Measurements from ENCODE around the gene CEP63.

CEP63 gene

DNA sequence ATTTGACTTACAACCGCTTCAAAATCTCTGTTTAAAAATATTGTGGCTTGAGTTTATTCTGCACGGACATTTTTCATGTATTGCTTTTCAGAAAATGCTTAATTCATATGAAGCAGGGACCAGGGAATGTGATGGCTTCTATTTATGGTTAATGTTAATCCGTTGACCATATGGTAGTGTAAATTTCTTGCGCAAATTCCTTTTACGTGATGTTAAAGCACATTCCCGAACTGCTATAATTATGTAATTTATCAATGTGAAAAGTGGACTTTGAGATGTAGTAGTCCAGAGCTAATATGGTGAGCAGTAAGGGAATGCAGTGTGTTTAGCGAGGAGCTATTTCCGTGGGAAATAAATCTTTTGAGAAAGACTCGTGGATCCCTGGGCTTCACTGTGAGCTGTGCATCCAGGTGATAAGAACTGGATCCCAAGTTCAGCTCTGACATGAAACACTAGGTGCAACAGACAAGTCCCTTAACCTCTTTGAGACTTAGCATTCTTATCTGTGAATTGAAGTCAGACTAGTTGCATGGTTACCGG is 27.4 kb upstream of the CEP63 start:
- no peak overlapping the region for H3K4me3 ChIP-seq
- H3K27ac ChIP-seq: no peak overlapping the region
- DNase-seq (ENCODE audit: low spot score): no peak
- TF ChIP-seq, protein P1, sequence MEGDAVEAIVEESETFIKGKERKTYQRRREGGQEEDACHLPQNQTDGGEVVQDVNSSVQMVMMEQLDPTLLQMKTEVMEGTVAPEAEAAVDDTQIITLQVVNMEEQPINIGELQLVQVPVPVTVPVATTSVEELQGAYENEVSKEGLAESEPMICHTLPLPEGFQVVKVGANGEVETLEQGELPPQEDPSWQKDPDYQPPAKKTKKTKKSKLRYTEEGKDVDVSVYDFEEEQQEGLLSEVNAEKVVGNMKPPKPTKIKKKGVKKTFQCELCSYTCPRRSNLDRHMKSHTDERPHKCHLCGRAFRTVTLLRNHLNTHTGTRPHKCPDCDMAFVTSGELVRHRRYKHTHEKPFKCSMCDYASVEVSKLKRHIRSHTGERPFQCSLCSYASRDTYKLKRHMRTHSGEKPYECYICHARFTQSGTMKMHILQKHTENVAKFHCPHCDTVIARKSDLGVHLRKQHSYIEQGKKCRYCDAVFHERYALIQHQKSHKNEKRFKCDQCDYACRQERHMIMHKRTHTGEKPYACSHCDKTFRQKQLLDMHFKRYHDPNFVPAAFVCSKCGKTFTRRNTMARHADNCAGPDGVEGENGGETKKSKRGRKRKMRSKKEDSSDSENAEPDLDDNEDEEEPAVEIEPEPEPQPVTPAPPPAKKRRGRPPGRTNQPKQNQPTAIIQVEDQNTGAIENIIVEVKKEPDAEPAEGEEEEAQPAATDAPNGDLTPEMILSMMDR (IDR thresholded peaks at IDR 0.05): no peak

DNA sequence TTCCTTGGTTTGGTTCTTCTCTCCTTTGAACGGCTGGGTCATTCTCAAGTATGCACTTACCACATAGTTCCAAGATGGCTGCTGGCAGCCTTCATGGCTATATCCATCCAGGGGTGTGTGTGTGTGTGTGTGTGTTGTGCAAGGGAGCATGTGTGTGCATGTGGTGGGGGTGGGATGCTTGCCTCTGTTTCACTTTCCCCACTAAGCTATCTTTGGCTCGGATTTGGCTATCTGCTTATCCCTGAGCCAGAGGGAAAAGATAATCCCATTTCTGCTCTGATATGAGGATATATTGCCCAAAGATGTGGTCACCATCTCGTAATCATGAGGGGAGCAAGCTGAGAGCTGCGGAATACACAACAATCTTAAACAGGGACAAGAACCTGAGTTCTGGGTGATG is 26.3 kb upstream of the CEP63 start:
- no peak overlapping the region for H3K4me3 ChIP-seq
- H3K27ac ChIP-seq: peak overlapping the region in 1 of 2 donors; percentile 49
- no peak for DNase-seq (ENCODE audit: low spot score)
- TF ChIP-seq, protein P1 (IDR thresholded peaks at IDR 0.05): no peak

- TF ChIP-seq, protein P1 (IDR thresholded peaks at IDR 0.05): no peak
- Histone ChIP-seq H3K27ac (peak overlapping the region in 1 of 2 donors; percentile 58), H3K4me3 (no peak overlapping the region)
- no peak for DNase-seq (ENCODE audit: low spot score)
Measured at GRCh38 chr3:134460965-134461364, 24.9 kb upstream of the CEP63 start.

- TF ChIP-seq, protein P1 (IDR thresholded peaks at IDR 0.05): no peak
- DNase-seq (ENCODE audit: low spot score): no peak
- H3K4me3 ChIP-seq: no peak overlapping the region
- H3K27ac ChIP-seq: peak overlapping the region; percentile 71 to 82
Measured at GRCh38 chr3:134462331-134462941, 23.4 kb upstream of the CEP63 start.

GRCh38 chr3:134463676-134464063 is 22.2 kb upstream of the CEP63 start:
- H3K27ac ChIP-seq: peak overlapping the region; percentile 21 to 90
- no peak overlapping the region for H3K4me3 ChIP-seq
- no peak for DNase-seq (ENCODE audit: low spot score)
- TF ChIP-seq, protein P1 (IDR thresholded peaks at IDR 0.05): no peak

DNA sequence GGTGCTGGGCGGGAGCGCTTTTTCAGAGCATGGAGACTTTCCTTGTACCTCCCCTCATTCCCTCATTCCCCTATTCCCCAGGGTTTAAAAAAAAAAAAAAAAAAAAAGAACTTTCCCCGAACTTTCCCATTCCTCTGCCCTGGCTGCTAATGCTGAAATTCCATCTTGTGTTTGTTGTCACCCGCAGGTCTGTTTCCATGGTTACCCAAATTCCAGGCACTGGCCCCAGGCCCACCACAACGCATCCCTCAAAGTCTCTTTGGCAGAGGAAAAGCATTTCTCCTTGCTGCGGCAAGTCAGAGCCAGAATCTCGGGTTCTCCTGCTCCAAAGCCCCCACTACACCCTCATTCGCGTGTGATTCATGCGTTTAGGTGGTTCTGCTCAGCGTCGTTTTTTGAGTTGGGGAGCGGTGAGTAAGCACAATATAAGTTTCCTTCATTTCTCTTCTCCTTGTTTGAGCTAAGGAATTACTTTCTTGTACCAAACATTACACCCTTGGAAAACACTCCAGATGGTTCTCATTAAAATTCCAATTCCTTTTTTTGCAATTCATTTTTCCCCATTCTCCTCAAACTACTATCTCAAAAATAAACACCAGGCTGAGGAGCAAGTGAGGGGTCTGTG is 21.7 kb upstream of the CEP63 start:
- peak; percentile 96 for DNase-seq (ENCODE audit: low spot score)
- TF ChIP-seq, protein P1 (IDR thresholded peaks at IDR 0.05): no peak
- Histone ChIP-seq H3K4me3 (peak overlapping the region; percentile 31), H3K27ac (peak overlapping the region; percentile 39 to 90)

Data from coronary artery (tissue), 2 donors.